ENCODE measurements around the gene ZCWPW1. TPM values are rescaled to one million over a fixed set of nuclear protein-coding genes. Genes with fewer than 3 reads are reported as not detected.
"Not testable (repeated sequence)": the region's sequence is repeated elsewhere in the genome, so short reads cannot be mapped to it uniquely, and the experiment has no call there.

ZCWPW1 gene
- total RNA-seq, 6 experiments from 2014 or later = 0.86 to 5.7 (median 2.7) TPM

- Histone ChIP-seq H3K4me1 (no peaks in the 10 kb centered on the region), H3K36me3 (no peaks in the 10 kb centered on the region), H3K9me3 (no peaks in the 10 kb centered on the region), H3K27me3 (no peaks in the 10 kb centered on the region), H3K27ac (no peak overlapping the region), H3K4me3 (no peak overlapping the region)
- ATAC-seq (peak in 3 of 4 donors; percentile 50 to 57 (median 53)), DNase-seq (no peak)
- WGBS (ENCODE audit: insufficient coverage, low coverage, low lambda C conversion rate, missing lambda C conversion rate) = 60% methylated on average over 6 of the region's 6 CpGs
- no peak for TF ChIP-seq POLR2A (IDR thresholded peaks at IDR 0.05)
- TF ChIP-seq CTCF (IDR thresholded peaks at IDR 0.05) = no peak
- intact Hi-C loops (cut with DNase I) = no loop called here
Measured at GRCh38 chr7:100384628-100385294, 43.7 kb downstream of the ZCWPW1 start.

GRCh38 chr7:100382234-100382853 lies 46.2 kb downstream of the ZCWPW1 start:
- H3K4me1 ChIP-seq; DNase-seq; H3K27ac ChIP-seq; H3K4me3 ChIP-seq; H3K27me3 ChIP-seq; H3K9me3 ChIP-seq; H3K36me3 ChIP-seq; intact Hi-C loops (cut with DNase I): not testable (repeated sequence)
- WGBS (ENCODE audit: insufficient coverage, low coverage, low lambda C conversion rate, missing lambda C conversion rate) = 58% methylated on average over 5 of the region's 8 CpGs
- peak in 1 of 4 donors; percentile 12 for ATAC-seq

GRCh38 chr7:100381531-100382233 lies 46.8 kb downstream of the ZCWPW1 start:
- ATAC-seq = not testable (repeated sequence)

GRCh38 chr7:100380196-100380595 lies 48.3 kb downstream of the ZCWPW1 start:
- WGBS (ENCODE audit: insufficient coverage, low coverage, low lambda C conversion rate, missing lambda C conversion rate) = 48% methylated on average over 4 of the region's 4 CpGs
- ATAC-seq = peak in 3 of 4 donors; percentile 37 to 43 (median 38)
- no peaks in the 10 kb centered on the region for H3K36me3 ChIP-seq
- DNase-seq = no peak
- intact Hi-C loops (cut with DNase I) = no loop called here
- H3K27me3 ChIP-seq = no peaks in the 10 kb centered on the region
- TF ChIP-seq CTCF (IDR thresholded peaks at IDR 0.05) (no peak), POLR2A (IDR thresholded peaks at IDR 0.05) (no peak)
- peak overlapping the region in 2 of 3 donors; percentile 22 to 34 for H3K27ac ChIP-seq
- H3K4me1 ChIP-seq = no peaks in the 10 kb centered on the region
- H3K9me3 ChIP-seq = no peaks in the 10 kb centered on the region
- no peak overlapping the region for H3K4me3 ChIP-seq

More at GRCh38 chr7:100381531-100382233, 46.8 kb downstream of the ZCWPW1 start:
- H3K9me3 ChIP-seq; H3K4me3 ChIP-seq; intact Hi-C loops (cut with DNase I); DNase-seq; H3K27me3 ChIP-seq; H3K4me1 ChIP-seq; H3K27ac ChIP-seq; H3K36me3 ChIP-seq: not testable (repeated sequence)
- 53% methylated on average over 3 of the region's 49 CpGs for WGBS (ENCODE audit: insufficient coverage, low coverage, low lambda C conversion rate, missing lambda C conversion rate)

GRCh38 chr7:100378114-100378755 lies 50.3 kb downstream of the ZCWPW1 start:
- ATAC-seq = no peak
- intact Hi-C loops (cut with DNase I) = no loop called here
- Histone ChIP-seq H3K27me3 (no peaks in the 10 kb centered on the region), H3K4me1 (no peaks in the 10 kb centered on the region), H3K9me3 (no peaks in the 10 kb centered on the region), H3K27ac (no peak overlapping the region), H3K36me3 (no peaks in the 10 kb centered on the region), H3K4me3 (no peak overlapping the region)
- TF ChIP-seq CTCF (IDR thresholded peaks at IDR 0.05) (no peak), POLR2A (IDR thresholded peaks at IDR 0.05) (no peak)
- DNase-seq = no peak
- WGBS (ENCODE audit: insufficient coverage, low coverage, low lambda C conversion rate, missing lambda C conversion rate) = 88% methylated on average over 4 of the region's 4 CpGs
